Tibial nerve (tissue), 3 donors: ENCODE results near the gene PUM1.

ENCODE experiments used
- CTCF ChIP-seq, 5 experiments: fragments of 200-600 bp in 3 of 5; fragments of 450-650 bp in 2 of 5; sonication (generic) in 3 of 5; IDR thresholded peaks; one replicate each; pipeline ENCODE4 v1.5.1; 2016 to 2019; ENCODE audit warnings: antibody characterized with exemption in 5 of 5, mild to moderate bottlenecking in 3 of 5, moderate library complexity in 2 of 5
- POLR2A ChIP-seq, 2 donors: fragments of 450-650 bp; IDR thresholded peaks; one replicate each; pipeline ENCODE4 v1.6.1; 2017; ENCODE audit warnings: antibody characterized with exemption in 2 of 2, mild to moderate bottlenecking in 2 of 2, moderate library complexity in 2 of 2

- TF ChIP-seq CTCF (IDR thresholded peaks at IDR 0.05), result peak in 2 of 5 experiments; percentile 61 to 65
- peak; percentile 72 to 83 for TF ChIP-seq POLR2A (IDR thresholded peaks at IDR 0.05)
Observed at GRCh38 chr1:31065310-31066217, at the start of gene PUM1.
